ENCODE measurements around the gene PPP4R2.
"Not testable (repeated sequence)": the region's sequence is repeated elsewhere in the genome, so short reads cannot be mapped to it uniquely, and the experiment has no call there.

Gene PPP4R2

DNA sequence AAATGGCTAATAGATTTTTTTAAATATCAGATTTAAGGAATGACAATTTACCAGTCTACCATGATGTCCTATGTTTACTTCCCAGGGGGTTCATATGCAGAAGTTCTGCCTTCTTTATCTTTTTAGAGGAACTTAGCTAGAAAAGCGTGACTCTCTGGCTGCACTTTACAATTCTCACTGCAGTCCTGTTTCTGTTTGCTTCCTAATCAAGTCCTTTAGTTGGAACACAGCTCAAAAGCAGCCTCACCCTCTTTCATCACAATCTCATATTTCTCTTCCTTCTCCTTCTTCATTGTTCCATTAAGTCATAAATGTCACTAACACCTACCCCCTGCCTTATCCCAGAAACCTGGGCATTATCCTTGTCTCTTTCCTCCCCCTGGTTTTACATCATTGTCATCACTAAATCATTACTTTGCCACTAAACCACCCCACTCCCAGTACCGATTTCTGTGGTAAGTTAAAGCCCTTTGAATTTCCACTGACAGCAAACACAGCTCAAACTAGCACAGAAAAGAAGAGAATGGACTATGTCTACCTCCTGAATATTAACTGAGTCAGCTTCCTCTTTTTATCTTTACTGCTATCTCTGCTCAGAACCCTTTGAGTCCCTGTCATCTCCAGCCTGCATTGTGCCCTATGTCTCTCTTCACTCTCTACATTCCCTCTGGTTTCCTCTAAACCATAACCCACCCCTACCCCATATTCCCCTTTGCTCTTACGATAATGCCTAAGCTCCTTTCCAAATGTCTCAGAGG is 13.8 kb upstream of the PPP4R2 start:
- no peak for DNase-seq

DNA sequence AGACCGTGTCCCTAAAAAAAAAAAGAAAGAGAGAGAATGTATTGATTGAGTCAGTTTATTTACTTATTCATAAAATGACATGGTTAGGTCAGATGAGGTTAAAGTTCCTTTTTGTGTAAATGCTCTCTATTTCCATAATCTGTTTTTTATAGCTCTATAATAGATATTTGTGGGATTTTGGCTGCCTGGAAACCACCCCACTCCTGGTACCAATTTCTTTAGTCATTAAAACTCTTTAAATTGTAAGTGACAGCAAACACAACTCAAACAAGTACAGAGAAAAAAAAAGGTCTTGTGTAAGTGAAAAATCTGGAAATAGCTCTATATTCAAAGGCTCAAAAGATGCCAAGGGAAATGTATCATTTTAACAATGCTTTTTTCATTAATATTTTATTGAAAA is 11.0 kb upstream of the PPP4R2 start:
- DNase-seq, result no peak

DNA sequence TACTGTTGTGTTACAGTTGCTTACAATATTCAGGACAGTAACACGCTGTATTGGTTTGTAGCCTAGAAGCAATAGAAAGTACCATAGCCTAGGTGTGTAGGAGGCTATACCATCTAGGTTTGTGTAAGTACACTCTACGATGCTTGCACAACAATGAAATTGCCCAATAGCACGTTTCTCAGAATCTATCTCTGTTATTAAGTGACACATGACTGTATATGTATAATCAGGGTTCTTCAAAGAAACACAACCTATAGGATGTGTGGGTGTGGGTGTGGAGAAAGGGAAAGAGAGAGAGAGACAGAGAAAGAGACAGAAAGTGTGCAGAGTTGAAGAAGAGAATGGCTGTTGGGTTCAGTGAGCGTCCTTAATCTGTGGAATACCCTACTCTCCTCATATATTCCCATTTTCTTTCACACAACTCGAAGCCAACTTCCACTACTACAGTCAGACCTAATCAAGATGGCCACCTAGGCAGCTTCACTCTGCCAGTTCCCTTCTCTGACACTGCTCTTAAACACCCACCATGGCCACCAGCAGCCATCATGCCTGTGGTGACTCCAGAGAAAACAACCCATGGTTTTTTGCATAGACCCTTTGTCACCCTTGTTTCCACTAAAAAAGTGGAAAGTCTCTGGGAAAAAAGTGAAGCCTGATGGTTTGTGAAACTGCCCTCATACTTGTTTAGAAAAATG is 5.8 kb upstream of the PPP4R2 start:
- DNase-seq, result no peak

DNA sequence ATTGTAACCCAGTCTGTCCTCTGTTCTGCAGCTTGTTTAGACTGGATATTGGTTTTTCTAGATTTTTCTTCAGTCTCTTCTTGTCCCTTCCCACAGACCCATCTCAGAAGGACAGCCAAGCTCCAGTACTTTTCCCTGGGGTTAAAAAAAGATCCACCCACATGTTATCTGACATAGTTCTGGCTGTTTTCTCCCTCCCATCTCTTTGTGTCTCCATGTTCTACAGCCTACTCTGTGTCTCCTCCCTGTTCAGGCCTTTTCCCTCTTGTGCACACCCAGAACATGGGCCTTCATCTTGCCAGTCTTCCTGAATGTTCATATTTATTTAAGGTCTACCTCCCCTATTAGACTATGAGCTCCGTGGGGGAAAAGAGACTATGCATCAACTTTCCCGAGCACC is 5.1 kb upstream of the PPP4R2 start:
- no peak for DNase-seq

DNA sequence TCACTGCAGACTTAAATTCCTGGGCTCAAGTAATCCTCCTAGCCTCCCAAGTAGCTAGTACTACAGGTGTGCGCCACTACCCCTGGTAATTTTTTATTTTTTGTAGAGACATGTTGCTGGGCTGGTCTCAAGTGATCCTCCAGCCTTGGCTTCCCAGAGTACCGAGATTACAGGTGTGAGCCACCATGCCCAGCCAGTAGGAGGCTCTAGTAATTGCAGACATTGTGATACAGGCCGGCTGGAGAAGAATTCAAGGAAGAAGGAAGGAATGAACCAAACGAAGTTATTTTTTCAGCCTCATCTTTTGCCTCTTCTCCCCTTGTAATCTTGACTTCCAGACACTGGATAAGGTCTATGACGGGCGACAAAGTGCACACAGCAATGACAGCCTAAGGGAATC is 3.2 kb upstream of the PPP4R2 start:
- DNase-seq, result no peak

DNA sequence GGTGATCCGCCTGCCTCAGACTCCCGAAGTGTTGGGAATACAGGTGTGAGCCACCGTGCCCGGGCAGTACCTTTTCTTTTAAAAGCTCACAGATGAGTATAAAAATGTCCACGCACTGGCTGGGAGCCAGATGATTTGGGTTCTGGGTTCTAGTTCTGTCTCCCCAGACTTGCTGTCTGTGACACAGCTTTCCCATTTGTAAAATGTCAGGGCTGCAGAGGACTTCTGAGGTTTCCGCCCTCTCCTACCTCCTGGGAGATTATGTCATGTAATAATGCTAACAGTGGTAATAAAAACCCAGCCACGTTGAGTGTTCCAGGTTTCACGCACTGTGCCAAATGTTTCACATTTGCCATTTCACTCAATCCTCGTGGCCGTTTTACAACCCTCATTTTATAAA is 1.3 kb upstream of the PPP4R2 start:
- DNase-seq, result no peak

DNA sequence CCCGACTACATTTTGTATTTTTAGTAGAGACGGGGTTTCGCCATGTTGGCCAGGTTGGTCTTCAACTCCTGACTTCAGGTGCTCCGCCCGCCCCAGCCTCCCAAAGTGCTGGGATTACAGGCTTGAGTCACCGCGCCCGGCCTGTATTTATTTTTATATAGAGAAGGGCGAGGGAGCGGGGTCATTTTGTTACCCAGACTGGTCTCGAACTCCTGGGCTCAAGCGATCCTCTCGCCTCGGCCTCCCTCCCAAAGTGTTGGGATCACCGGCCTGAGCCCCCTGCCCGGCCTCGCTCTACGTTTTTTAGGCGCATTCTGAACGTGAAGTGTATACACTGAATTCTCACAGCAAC is 514 bp upstream of the PPP4R2 start:
- DNase-seq, result no peak

DNA sequence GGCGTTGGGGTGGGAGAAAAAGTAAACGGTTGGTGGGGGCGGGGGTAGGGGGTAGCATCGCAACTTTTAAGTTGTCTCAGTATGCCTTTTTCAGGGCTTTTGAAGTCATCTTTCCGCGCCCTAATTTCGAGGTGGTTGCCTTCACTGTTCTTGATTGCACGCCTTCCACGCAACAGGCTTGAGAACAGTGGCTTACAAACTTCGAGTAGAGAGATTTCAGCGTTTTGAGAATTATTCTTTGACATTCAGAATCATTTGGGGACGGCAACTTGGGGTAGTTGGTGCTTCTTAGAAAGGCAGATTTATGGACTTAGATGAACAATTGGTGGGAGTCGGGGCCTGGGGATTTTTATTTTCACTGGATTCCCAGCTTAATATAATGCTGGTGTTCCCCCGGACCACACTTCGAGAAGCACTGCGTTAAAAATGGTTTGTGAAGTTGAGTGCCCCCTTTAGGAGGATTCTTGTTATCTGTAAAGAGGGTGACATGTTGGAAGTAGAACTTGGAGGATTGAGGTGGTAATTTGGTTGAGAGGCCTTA is 880 bp downstream of the PPP4R2 start:
- DNase-seq, result peak; percentile 5 to 46

DNA sequence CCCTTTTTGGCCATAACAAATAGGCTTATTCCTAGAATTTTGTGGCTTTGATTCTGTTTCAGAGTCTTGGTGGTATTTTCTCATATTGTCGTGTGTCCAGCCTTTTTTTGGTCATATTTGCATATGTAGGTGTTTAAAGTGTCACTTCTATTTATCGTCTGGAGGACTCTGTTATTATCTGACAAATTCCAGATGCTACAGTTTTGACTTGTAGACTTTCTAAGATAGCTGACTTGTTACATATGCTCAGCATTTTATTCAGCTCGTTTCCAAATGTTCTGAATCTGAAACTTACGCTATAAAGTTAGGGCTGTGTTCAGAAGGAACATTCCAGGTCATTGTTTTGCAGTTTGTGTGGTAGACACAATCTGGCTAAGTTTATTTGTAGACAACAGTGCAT is 1.9 kb downstream of the PPP4R2 start:
- DNase-seq, result no peak

DNA sequence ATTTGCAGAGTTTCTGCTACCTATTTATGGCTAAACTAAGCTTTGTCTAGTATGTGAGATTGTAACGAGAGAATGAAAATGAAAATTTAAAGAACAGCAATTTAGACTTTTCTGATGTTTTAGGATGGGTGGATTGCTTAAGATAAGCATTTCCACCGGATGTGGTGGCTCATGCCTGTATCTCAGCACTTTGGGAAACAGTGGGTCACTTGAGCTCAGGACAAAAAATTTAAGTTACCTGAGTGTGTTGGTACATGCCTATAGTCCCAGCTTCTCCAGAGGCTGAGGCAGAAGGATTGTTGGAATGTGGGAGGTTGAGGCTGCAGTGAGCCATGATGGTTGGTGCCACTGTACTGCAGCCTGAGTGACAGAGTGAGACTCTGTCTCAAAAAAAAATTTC is 3.3 kb downstream of the PPP4R2 start:
- no peak for DNase-seq

DNA sequence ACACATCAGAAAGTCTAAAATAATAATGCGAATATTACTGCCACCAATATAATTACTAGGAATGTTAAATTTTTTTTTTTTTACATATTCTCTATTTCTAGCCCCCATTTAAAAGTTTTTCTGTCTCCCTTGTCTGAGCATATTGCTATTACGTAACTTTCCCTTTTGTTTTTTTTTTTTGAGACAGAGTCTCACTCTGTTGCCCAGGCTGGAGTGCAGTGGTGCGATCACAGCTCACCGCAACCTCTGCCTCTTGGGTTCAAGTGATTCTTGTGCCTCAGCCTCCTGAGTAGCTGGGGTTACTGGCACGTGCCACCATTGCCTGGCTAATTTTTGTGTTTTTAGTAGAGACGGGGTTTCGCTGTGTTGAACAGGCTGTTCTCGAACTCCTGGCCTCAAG is 6.4 kb downstream of the PPP4R2 start:
- DNase-seq, result not testable (repeated sequence)

DNA sequence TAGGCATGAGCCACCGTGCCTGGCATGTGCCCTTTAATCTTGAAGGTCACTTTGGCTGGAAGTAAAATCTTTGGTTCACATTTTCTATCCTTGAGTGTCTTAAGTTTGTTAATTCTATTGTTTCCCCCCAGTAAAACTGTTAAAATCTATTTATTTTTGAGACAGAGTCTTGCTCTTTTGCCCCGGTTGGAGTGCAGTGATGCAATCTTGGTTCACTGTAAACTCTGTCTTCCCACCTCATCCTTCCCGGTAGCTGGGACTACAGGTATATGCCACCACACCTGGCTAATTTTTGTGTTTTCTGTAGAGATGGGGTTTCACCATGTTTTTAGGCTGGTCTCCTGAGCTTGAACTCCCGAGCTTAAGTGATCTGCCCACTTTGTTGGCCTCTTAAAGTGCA is 7.7 kb downstream of the PPP4R2 start:
- no peak for DNase-seq

DNA sequence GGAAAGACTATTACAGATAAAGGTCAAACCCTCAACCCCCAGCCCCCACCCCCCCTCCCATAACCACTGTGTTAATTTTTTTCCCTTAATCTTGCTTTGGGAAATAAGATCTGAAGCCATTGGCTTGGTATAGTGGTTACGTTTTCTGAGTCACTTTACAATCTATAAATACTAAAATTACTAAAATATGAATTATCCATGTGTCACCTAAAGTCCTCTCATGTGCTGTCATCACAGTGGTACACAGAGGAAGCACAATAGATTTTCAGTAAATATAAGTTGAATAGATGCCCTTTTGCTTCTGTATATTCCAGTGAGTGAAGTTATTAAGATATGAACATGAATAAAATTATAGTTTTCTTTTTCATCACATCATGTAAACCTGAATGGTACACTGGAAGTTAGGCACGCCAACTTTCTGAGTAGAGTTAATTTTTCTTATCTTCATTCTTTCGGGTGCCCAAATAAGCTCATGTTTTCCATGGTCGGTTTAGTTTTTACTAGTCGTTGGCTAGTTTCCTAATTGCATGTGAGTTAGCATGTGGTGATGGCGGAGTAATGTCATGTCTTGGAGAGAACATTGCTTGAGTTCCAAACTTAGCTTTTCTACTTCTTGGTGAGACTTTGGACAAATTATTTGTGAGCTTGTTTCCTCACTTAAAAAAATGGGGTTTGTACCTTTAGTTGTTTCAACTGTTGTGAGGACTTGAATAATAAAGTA is 11.5 kb downstream of the PPP4R2 start:
- DNase-seq, result no peak

DNA sequence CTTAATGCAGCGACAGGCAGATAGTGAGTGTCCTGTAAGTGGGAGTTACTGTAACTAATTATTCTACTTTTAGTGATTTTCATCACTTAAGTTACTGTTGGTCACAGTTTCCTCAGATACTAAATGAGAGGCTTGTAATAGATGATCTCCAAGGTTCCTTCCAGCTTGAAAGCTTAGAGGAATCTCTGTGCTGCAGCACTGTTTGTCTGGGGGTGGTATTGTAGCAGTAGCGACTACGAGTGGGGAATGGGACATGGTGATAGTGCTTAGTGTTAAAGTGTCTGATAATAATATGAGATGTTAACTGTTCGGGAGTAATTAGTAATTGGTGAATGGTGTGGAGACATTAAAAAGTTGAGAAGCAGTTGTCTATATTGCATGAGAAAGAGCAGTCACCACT is 12.4 kb downstream of the PPP4R2 start:
- no peak for DNase-seq

DNA sequence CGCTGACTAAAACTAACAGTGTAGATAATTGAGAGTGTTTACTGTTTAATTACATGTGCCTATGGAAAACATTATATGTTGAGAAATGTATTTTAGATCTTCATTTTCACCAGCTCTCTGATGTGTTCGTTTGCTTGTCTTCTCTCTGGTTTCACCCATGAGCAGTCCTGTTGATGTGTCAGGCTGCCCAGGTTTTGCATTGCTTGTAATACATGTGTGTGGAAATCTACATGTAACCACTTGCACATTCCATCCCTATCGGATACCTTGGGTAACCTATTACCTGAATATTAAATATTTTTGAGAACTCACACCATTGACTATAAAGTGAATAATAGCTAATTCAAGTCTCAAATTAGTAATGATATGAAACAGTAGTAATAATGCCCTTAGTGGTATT is 13.1 kb downstream of the PPP4R2 start:
- DNase-seq, result no peak

DNA sequence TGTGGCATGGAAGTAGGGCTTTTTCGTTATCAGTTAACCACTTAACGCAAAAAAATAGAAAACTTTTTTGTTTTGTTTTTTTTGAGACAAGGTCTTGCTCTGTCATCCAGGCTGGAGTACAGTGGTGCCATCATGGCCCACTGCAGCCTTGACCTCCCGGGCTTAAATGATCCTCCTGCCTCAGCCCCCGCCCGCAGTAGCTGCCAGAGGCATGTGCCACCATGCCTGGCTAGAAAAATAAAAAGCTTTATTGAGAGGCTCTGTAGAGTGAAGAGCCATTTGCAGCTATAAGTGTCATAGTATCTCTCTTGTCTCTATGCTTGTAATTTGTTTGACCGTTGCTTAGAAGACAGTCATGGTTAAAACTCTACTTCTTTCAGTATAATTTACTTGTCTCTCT is 13.5 kb downstream of the PPP4R2 start:
- DNase-seq, result no peak

DNA sequence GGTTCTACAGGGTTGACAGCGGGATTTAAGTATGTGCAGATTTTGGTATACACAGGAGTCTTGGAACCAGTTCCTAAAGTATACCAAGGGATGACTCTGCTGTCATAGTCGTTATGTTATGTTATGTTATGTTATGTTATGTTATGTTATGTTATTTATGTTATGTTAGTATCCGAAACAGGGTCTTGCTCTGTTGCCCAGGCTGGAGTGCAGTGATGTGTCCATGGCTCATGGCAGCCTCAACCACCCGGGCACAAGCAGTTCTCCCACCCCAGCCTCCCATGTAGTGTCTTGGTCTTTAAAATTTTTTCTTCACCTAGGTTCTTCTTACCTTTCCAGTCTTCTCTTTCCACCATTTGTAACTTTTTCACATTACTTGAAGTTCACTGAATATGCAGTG is 21.7 kb downstream of the PPP4R2 start:
- no peak for DNase-seq

DNA sequence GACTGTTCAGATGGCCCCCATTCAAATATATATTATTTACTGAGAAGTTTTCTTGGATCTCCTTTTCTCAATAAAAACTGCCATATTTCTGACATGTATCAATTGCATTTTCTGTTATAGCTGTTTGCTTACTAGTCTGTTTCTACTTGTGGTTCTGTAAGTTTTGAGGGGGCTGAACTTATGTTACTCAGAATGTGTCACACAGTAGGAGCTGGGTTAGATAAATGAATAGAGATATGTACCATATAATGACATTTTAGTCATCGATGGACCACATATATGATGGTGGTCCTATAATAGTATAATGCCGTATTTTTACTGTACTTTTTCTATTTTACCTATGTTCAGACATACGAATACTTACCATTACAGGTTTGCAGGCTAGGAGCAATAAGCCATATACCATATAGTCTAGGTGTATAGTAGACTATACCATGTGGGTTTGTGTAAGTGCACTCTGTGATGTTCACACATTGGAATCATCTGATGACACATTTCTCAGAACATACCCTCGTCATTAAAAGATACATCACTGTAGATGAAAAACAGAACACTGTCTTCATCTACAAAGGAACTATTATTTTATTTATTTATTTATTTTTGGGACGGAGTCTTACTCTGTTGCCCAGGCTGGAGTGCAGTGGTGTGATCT is 22.3 kb downstream of the PPP4R2 start:
- DNase-seq, result no peak

DNA sequence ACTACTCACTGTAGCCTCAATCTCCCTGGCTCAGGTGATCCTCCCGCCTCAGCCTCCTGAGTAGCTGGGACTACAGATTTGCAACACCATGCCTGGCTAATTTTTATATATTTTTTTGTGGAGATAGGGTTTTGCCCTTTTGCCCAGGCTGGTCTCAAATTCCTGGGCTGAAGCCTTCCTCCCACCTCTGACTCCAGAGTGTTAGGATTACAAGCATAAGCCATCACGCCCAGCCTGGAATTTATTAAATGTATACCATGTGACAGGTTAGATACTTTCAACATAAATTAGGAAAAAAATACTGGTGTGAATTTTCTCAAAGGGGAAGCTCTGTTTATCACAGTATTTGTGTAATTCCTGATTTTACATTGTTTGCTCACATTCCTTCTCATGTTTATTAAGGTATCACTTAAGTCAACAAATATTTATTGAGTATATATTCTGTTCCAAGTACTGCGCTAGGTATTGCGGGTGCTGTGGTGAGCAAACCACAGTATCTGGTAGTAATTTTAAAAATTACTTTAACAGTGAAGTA is 24.8 kb downstream of the PPP4R2 start:
- DNase-seq, result no peak

DNA sequence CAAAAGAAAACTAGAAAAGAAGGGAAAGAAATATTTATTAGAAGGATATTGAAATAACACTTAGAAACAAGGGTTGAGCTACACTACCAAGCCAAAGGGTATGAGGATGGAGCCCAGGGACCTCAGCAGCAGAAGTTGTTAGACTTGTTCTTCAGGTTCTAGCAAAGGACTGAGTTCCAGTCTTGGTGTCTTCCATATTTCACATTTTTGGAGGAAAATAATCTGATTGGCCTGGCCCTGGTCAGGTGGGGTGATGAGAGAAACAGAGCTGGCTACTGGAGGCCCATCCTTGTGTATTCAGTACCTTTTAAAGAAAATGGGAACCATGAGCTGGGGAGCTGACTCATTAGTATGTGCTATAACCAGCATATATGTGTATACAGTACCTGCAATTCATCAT is 28.2 kb downstream of the PPP4R2 start:
- DNase-seq, result no peak

DNA sequence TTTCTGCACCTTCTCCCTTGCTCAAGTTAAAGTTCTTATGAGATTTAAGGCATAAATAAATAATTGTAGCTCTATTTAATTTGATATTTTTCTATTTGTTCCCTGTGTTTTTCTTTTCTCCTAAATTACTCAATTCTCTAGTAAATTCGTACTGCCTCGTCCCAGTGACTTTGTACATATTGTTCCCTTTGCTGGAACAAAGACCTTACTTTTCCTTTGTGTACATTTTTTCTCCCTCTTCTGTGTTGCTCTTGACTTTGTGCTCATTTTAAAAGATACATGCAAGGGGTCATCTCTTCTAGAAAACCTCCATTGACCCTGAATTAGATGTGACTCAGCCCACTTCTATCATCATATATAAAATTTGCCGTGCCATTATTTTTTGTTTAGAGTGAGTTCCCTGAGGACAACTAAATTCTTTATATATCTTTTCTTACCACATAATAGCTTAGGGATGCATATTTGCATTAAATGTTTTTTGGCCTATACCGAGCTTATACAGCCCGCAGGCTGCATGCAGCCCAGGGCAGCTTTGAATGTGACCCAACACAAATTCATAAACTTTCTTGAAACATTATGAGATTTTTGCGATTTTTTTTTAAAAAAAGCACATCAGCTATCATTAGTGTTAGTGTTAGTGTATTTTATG is 29.6 kb downstream of the PPP4R2 start:
- DNase-seq, result no peak

DNA sequence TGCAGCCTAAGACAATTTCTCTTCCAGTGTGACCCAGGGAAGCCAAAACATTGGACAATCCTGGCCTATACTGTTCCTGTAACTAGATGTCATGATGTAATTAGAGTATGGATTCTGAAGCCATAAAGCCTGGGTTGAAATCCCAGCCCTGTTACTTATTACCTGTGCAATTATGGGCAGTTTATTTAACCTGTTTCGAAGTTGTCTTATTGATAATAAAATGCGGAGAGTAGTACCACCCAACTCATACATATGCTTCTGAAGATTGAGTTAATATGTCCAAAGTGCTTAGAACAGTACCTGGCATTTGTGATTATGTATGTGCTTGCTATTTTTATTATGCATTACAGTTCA is 30.1 kb downstream of the PPP4R2 start:
- no peak for DNase-seq

DNA sequence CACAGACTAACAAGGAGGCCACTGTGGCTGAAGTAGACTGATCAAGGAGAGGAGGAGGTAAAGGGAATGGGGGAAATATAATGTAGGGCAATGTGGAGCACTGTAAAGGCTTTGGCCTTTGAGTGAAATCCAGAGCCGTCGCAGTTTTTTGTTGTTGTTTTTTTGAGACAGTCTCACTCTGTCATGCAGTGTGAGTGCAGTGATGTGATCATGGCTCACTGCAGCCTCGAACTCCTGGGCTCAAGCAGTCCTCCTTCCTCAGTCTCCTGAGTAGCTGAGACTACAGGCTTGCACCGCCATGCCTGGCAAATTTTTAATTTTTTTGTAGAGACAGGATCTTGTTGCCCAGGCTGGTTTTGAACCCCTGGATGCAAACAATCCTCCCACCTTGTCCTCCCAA is 32.2 kb downstream of the PPP4R2 start:
- no peak for DNase-seq
